ENCODE data around the gene ELOF1. TPM values are rescaled to one million over a fixed set of nuclear protein-coding genes. Genes with fewer than 3 reads are reported as not detected.

Gene ELOF1
- total and polyA plus RNA-seq, 2 donors (not counting 3 experiments of a cell fraction or from before 2014, with no cell fraction given) = 49.9 to 80.2 TPM

DNA sequence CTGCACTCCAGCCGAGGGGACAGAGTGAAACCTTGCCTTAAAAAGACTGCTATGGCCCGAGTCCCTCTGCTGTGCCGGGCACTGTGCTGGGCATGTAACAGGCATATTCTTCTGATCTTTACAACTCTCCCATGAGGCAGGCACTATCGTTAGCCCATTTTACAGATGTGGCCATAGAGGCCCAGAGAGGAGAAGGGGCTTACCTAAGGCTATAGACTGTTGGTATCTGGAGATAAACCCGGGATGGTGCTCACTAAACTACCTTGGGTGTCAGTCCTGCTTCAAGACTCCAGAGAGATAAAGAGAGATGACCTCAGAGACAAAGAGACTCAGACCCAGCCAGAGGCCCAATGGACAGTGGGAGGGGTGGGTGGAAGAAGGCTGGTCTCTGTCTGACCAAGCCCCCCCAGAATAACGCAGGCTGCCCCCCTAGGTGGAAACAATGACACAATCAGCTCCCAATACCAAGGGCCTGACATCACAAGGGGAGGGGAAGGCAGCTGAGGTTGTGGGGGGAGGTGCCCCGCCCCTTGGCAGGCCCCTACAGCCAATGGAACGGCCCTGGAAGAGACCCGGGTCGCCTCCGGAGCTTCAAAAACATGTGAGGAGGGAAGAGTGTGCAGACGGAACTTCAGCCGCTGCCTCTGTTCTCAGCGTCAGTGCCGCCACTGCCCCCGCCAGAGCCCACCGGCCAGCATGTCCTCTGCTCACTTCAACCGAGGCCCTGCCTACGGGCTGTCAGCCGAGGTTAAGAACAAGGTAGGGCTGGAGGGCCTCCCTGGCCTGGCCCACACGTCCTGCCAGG, 20.6 kb downstream of the ELOF1 start, which contains the start of gene CNN1:
CNN1 (plus strand) TSS at position 620 of the 805 bp plus-strand sequence; CDS start at position 697, 77 bp downstream.
- DNase-seq (ENCODE audit: low read depth, low spot score) = peak; percentile 15
- no TSS peak for BruUV-seq (replicated peaks)
- no peak for FAIRE-seq
- Histone ChIP-seq H3K79me2 (ENCODE audit: control insufficient read depth, insufficient read depth, low read length) (no peaks in the 10 kb centered on the region), H3K4me2 (ENCODE audit: insufficient read depth, low read length) (no peak within 1 kb of the TSS), H3K27me3 (ENCODE audit: control insufficient read depth in 2 of 2, insufficient read depth in 2 of 2, low read length in 2 of 2) (peaks cover 5 to 9% of the 10 kb centered on the region in 2 experiments), H3K4me1 (ENCODE audit: control insufficient read depth, extremely low read depth, insufficient read depth, low read length) (peaks cover 5% of the 10 kb centered on the region), H4K20me1 (replicated peaks; ENCODE audit: control insufficient read depth, extremely low read depth, insufficient read depth, low read length) (no peaks in the 10 kb centered on the region), H3K27ac (ENCODE audit: insufficient read depth, low read depth, low read length) (no peak within 1 kb of the TSS), H3K36me3 (ENCODE audit: control insufficient read depth in 2 of 2, extremely low read depth in 1 of 2, insufficient read depth in 2 of 2, low read length in 2 of 2) (no peaks in the 10 kb centered on the region), H3K9me1 (replicated peaks; ENCODE audit: control insufficient read depth, extremely low read depth, insufficient read depth, low read length) (no peaks in the 10 kb centered on the region), H3K9me3 (replicated peaks; ENCODE audit: control insufficient read depth, insufficient read depth, low read length) (no peaks in the 10 kb centered on the region), H3K9ac (replicated peaks; ENCODE audit: extremely low read depth, insufficient read depth, low read length) (no peak within 1 kb of the TSS), H3K4me3 (replicated peaks in 1 of 3; ENCODE audit: insufficient read depth in 1 of 3, low read depth in 1 of 3, low read length in 3 of 3) (no peak within 1 kb of the TSS), H2AFZ (ENCODE audit: low read depth, low read length) (no peak within 1 kb of the TSS)
- POLR2A ChIA-PET = no interaction called here
- TF ChIP-seq POLR2A (IDR thresholded peaks at IDR 0.05; ENCODE audit: low read depth, low read length) (no peak), MYC (IDR thresholded peaks at IDR 0.05; ENCODE audit: low read depth, low read length) (no peak), GATA2 (IDR thresholded peaks at IDR 0.05; ENCODE audit: insufficient read depth, insufficient read length, low read depth, low read length) (no peak), EZH2 (IDR thresholded peaks at IDR 0.05; ENCODE audit: borderline replicate concordance, low read depth, low read length, severe bottlenecking) (no peak), JUN (IDR thresholded peaks at IDR 0.05; ENCODE audit: borderline replicate concordance, insufficient read depth, insufficient read length, low read depth) (no peak), FOS (IDR thresholded peaks at IDR 0.05; ENCODE audit: borderline replicate concordance, insufficient read depth, low read length) (no peak)
- TF ChIP-seq, protein P1, sequence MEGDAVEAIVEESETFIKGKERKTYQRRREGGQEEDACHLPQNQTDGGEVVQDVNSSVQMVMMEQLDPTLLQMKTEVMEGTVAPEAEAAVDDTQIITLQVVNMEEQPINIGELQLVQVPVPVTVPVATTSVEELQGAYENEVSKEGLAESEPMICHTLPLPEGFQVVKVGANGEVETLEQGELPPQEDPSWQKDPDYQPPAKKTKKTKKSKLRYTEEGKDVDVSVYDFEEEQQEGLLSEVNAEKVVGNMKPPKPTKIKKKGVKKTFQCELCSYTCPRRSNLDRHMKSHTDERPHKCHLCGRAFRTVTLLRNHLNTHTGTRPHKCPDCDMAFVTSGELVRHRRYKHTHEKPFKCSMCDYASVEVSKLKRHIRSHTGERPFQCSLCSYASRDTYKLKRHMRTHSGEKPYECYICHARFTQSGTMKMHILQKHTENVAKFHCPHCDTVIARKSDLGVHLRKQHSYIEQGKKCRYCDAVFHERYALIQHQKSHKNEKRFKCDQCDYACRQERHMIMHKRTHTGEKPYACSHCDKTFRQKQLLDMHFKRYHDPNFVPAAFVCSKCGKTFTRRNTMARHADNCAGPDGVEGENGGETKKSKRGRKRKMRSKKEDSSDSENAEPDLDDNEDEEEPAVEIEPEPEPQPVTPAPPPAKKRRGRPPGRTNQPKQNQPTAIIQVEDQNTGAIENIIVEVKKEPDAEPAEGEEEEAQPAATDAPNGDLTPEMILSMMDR (IDR thresholded peaks at IDR 0.05; ENCODE audit: extremely low read depth in 1 of 2, insufficient read depth in 1 of 2, low read depth in 1 of 2, low read length in 2 of 2) = no peak
- TF ChIP-seq, protein P2, sequence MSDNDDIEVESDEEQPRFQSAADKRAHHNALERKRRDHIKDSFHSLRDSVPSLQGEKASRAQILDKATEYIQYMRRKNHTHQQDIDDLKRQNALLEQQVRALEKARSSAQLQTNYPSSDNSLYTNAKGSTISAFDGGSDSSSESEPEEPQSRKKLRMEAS (IDR thresholded peaks at IDR 0.05; ENCODE audit: insufficient read depth, insufficient read length) = no peak
- intact Hi-C loops (cut with micrococcal nuclease) = loop anchor here (5.0 kb wide), 1 partner anchor 41 kb away; no protein-coding TSS in a partner anchor
- dilution Hi-C loops (cut with MboI; ENCODE audit: extremely low pct_ligation_motif_present, low sequenced_read_pairs) = no loop called here
- CTCF ChIA-PET = no interaction called here
